ENCODE data around the gene TSLP.

TSLP gene

DNA sequence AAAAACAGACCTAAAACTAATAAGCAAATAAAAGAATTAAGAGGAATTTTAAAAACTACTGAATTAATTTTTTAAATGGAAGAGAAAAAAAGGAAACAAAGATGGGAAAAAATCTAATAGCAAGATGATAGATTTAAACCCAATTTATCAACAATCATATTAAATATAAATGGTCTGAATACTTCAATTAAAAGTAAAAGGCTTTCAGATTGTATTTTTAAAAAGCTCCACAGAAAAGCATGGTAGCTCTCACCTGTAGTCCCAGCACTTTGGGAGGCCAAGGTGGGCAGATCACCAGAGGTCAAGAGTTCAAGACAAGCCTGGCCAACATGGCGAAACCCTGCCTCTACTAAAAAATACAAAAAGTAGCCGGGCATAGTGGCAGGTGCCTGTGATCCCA, 11.3 kb upstream of the TSLP start:
- TF ChIP-seq, protein P1, sequence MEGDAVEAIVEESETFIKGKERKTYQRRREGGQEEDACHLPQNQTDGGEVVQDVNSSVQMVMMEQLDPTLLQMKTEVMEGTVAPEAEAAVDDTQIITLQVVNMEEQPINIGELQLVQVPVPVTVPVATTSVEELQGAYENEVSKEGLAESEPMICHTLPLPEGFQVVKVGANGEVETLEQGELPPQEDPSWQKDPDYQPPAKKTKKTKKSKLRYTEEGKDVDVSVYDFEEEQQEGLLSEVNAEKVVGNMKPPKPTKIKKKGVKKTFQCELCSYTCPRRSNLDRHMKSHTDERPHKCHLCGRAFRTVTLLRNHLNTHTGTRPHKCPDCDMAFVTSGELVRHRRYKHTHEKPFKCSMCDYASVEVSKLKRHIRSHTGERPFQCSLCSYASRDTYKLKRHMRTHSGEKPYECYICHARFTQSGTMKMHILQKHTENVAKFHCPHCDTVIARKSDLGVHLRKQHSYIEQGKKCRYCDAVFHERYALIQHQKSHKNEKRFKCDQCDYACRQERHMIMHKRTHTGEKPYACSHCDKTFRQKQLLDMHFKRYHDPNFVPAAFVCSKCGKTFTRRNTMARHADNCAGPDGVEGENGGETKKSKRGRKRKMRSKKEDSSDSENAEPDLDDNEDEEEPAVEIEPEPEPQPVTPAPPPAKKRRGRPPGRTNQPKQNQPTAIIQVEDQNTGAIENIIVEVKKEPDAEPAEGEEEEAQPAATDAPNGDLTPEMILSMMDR (IDR thresholded peaks at IDR 0.05): no peak
- Histone ChIP-seq H3K4me3 (ENCODE audit: low read depth in 1 of 2, low read length in 1 of 2) (no peak overlapping the region), H3K27ac (no peak overlapping the region), H3K27me3 (peaks cover 27% of the 10 kb centered on the region), H3K4me1 (ENCODE audit: control insufficient read depth in 1 of 2, insufficient read depth in 1 of 2, low read depth in 1 of 2, low read length in 1 of 2) (no peaks in the 10 kb centered on the region), H3K9me3 (no peaks in the 10 kb centered on the region), H3K36me3 (no peaks in the 10 kb centered on the region)

DNA sequence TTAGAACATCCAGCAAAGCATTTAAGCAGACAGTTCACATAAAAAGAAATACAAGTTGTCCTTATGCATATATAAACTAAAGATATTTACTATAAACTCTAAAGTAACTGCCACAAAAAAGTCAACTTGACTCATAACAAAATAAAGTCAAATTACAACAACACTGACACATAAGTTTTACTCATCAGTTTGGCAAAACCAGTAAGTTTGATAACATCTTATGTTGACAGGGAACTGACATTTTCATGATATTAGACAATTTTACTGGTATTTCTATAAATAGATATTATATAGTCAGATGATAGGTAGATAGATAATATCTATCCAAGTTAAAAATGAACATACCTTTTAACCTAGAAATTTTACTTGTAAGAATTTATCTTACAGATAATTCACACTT, 9.9 kb upstream of the TSLP start:
- Histone ChIP-seq H3K27me3 (peaks cover 42% of the 10 kb centered on the region), H3K4me3 (ENCODE audit: low read depth in 1 of 2, low read length in 1 of 2) (no peak overlapping the region), H3K27ac (no peak overlapping the region), H3K4me1 (ENCODE audit: control insufficient read depth in 1 of 2, insufficient read depth in 1 of 2, low read depth in 1 of 2, low read length in 1 of 2) (no peaks in the 10 kb centered on the region), H3K9me3 (no peaks in the 10 kb centered on the region), H3K36me3 (no peaks in the 10 kb centered on the region)
- TF ChIP-seq, protein P1 (IDR thresholded peaks at IDR 0.05): no peak

DNA sequence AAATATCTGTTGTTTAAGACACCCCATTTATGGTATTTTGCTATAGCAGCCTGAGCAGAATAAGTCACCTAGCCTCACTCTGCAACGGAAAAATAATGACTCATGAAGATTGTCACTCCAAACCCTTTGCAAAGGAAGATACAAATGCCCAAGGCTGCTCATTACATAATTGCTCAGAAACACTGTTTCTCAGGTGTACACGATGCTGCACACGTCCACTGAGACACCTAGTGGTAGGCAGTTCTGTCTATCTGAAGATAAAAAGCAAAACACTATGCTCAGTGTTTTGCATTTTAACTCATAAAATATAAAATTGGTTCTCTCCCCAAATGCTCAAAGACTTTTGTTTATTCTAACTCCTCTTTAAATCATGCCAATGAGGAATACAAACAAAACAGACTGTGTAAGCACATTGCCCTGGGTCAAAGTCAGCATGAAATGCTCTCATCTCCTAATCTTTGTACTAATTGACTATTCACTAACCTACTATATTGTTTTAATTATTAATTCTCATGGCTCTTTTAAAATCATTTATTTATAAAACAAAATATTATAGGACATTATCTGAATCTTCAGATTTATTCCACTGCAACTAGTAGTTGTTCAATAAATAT, 7.7 kb upstream of the TSLP start:
- H3K27ac ChIP-seq: no peak overlapping the region
- no peaks in the 10 kb centered on the region for H3K36me3 ChIP-seq
- H3K27me3 ChIP-seq: peaks cover 64% of the 10 kb centered on the region
- no peaks in the 10 kb centered on the region for H3K4me1 ChIP-seq (ENCODE audit: control insufficient read depth in 1 of 2, insufficient read depth in 1 of 2, low read depth in 1 of 2, low read length in 1 of 2)
- TF ChIP-seq, protein P1 (IDR thresholded peaks at IDR 0.05): no peak
- no peak overlapping the region for H3K4me3 ChIP-seq (ENCODE audit: low read depth in 1 of 2, low read length in 1 of 2)
- H3K9me3 ChIP-seq: no peaks in the 10 kb centered on the region

DNA sequence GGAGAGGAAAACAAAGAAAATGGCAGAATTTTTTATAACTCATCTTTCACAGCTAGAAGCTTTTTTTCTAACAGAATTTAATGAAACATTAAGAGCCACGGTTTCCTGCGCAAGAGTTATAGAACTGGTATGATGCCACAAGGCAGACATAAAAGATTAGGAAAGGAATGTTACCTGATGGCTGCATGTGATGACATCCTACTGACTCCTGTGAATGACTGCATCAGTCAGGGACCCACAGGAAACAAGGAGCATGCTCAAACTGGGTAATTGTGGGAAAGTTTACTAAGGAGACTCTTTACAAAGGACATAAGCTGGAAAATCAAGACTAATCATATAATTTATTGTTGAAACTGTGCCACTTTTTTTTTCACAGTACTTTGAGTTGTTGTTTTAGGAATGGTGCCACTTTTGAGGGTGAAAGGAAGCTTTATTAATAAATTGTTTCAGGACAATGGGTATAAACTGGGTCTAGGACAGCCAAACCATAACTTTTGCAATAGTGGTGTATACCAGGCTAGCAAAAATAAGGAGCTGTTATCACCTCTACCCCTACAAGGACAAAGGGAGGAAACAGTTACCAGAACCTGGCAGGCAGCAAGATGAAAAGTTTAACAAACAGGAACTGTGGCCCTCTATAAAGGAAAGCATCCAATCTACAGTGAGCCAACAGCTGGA, 5.1 kb upstream of the TSLP start:
- Histone ChIP-seq H3K27me3 (peaks cover 90% of the 10 kb centered on the region), H3K9me3 (no peaks in the 10 kb centered on the region), H3K4me1 (ENCODE audit: control insufficient read depth in 1 of 2, insufficient read depth in 1 of 2, low read depth in 1 of 2, low read length in 1 of 2) (no peaks in the 10 kb centered on the region), H3K4me3 (ENCODE audit: low read depth in 1 of 2, low read length in 1 of 2) (no peak overlapping the region), H3K36me3 (no peaks in the 10 kb centered on the region), H3K27ac (no peak overlapping the region)
- TF ChIP-seq, protein P1 (IDR thresholded peaks at IDR 0.05): no peak

DNA sequence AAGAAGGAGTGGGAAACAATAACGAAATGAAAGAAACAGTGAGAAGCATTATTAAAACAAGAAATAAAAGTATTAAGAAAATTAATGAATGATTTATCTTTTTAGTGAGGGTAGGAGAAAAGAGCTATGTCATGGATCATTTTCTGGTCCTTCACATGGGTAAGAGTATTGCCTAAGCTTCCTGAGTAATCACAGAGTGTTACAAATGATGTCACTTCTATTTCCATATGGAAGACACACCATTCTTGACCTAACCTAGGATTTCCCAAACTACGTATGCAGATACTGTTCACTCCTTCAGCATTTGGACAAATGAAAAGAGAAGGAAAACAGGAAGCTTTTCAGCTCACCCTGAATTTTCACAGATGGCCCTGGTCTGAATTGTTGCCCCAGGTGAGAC, 3.3 kb upstream of the TSLP start:
- Histone ChIP-seq H3K27ac (no peak overlapping the region), H3K4me1 (ENCODE audit: control insufficient read depth in 1 of 2, insufficient read depth in 1 of 2, low read depth in 1 of 2, low read length in 1 of 2) (peaks cover 5% of the 10 kb centered on the region in 2 experiments), H3K36me3 (no peaks in the 10 kb centered on the region), H3K9me3 (no peaks in the 10 kb centered on the region), H3K4me3 (ENCODE audit: low read depth in 1 of 2, low read length in 1 of 2) (no peak overlapping the region), H3K27me3 (peaks cover 98% of the 10 kb centered on the region)
- TF ChIP-seq, protein P1 (IDR thresholded peaks at IDR 0.05): no peak
